BLaER1 treated with 17β-estradiol and CSF1 and Interleukin-3, amounts not matched to agents 10 nM and 100 nM (cell line): ENCODE data around the gene P3H3.
A peak's percentile ranks its signal among the peaks of the same experiment; 100 is the strongest.

Source experiments
- H3K27ac ChIP-seq, 11 experiments: shearing (Covaris generic); formaldehyde crosslinking; 2 replicates each; pipeline ENCODE4 v1.8.1; 2022
- H3K27me3 ChIP-seq, 11 experiments: shearing (Covaris generic); formaldehyde crosslinking; 2 replicates each; pipeline ENCODE4 v1.8.1; 2022
- H3K36me3 ChIP-seq, 11 experiments: shearing (Covaris generic); formaldehyde crosslinking; 2 replicates each; pipeline ENCODE4 v1.8.1; 2022
- H3K4me1 ChIP-seq, 10 experiments: shearing (Covaris generic); formaldehyde crosslinking; 2 replicates each; pipeline ENCODE4 v1.8.1; 2022
- H3K4me2 ChIP-seq, 11 experiments: shearing (Covaris generic); formaldehyde crosslinking; 2 replicates each; pipeline ENCODE4 v1.8.1; 2022
- H3K4me3 ChIP-seq, 10 experiments: shearing (Covaris generic); formaldehyde crosslinking; 2 replicates each; pipeline ENCODE4 v1.8.1; 2022
- H3K9ac ChIP-seq, 11 experiments: shearing (Covaris generic); formaldehyde crosslinking; 2 replicates each; pipeline ENCODE4 v1.8.1; 2022
- H3K9me3 ChIP-seq, 11 experiments: shearing (Covaris generic); formaldehyde crosslinking; replicated peaks in 1 of 11; 2 replicates each; pipeline ENCODE4 v1.8.1; 2022
- H4K20me1 ChIP-seq, 11 experiments: shearing (Covaris generic); formaldehyde crosslinking; 2 replicates each; pipeline ENCODE4 v1.8.1; 2022
- Cebpa-rat ChIP-seq, 11 experiments: shearing (Covaris generic); IDR thresholded peaks; 2 replicates each; pipeline ENCODE4 v1.8.1; 2022

The P3H3 gene

GRCh38 chr12:6821591-6822425 lies 6.4 kb upstream of the P3H3 start, which contains the start of gene GPR162:
TSS of gene GPR162 (plus strand) at chr12:6821821. CDS start at chr12:6823899, 2,078 bp downstream.
- H3K27ac ChIP-seq: peak within 1 kb of the TSS in 4 of 11 experiments; percentile 14 to 42 (median 34); a peak in 5 of 22 replicates
- no peaks in the 10 kb centered on the region; a peak in 1 of 22 replicates for H3K36me3 ChIP-seq
- peaks cover 10 to 39% (median 24%) of the 10 kb centered on the region in 10 experiments for H3K4me1 ChIP-seq
- H3K9ac ChIP-seq: peak within 1 kb of the TSS in 5 of 11 experiments; percentile 42 to 64 (median 53); a peak in 9 of 22 replicates
- H4K20me1 ChIP-seq: peaks cover 0 to 55% (median 17%) of the 10 kb centered on the region in 11 experiments; a peak in 11 of 22 replicates
- TF ChIP-seq Cebpa-rat (IDR thresholded peaks at IDR 0.05): no peak
- H3K27me3 ChIP-seq: peaks cover 64 to 84% (median 83%) of the 10 kb centered on the region in 11 experiments
- no peaks in the 10 kb centered on the region for H3K9me3 ChIP-seq
- H3K4me3 ChIP-seq: peak within 1 kb of the TSS in 8 of 10 experiments; percentile 4 to 61 (median 46); a peak in 12 of 20 replicates
- peak within 1 kb of the TSS; percentile 40 to 92 (median 67); a peak in 20 of 22 replicates for H3K4me2 ChIP-seq

DNA sequence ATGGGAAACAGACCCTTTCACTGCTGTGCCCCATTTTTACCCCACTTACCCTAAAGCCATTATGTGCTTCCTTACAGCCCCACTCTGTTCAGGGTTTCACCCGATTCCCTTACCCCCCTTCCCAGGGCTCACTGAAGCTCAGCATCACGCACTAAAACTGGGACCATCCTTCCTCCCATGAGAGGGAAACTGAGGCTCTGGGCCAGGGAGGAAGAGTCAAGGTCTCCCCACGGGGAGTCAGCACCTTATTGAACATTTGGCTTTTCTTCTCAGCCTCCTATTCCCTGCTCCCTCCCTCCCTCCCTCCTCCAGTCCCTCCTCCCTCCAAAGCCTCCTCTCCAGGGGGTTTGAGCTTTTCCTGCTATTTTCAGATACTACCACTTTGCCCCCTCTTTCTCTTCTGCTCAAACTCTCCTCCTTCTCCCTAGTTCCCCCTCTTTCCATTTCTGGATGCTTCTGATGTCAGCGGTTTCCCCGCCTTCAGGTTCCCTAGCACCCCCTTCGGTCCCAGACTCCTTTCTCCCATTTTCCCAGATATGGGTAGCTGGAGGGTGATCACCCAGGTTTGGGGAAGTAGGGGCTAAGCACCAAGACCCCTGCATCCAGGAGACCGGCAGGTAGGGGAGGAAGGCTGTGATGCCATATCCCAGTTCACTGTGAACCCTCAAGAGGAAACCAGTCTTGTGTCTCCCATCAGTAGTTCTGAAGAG lies 5.6 kb upstream of the P3H3 start:
- no peak for TF ChIP-seq Cebpa-rat (IDR thresholded peaks at IDR 0.05)
- H3K27ac ChIP-seq: no peak overlapping the region
- peaks cover 17 to 46% (median 30%) of the 10 kb centered on the region in 10 experiments for H3K4me1 ChIP-seq
- no peaks in the 10 kb centered on the region for H3K9me3 ChIP-seq
- H3K4me3 ChIP-seq: peak overlapping the region in 3 of 10 experiments; percentile 45 to 55 (median 52); a peak in 7 of 20 replicates
- H4K20me1 ChIP-seq: peaks cover 0 to 61% (median 21%) of the 10 kb centered on the region in 11 experiments; a peak in 11 of 22 replicates
- H3K27me3 ChIP-seq: peaks cover 72 to 92% (median 87%) of the 10 kb centered on the region in 11 experiments
- peak overlapping the region in 1 of 11 experiments; percentile 64; a peak in 1 of 22 replicates for H3K9ac ChIP-seq
- no peaks in the 10 kb centered on the region; a peak in 1 of 22 replicates for H3K36me3 ChIP-seq
- H3K4me2 ChIP-seq: peak overlapping the region in 5 of 11 experiments; percentile 78 to 92 (median 85); a peak in 9 of 22 replicates

- no peak overlapping the region for H3K4me3 ChIP-seq
- peaks cover 0 to 63% (median 22%) of the 10 kb centered on the region in 11 experiments; a peak in 14 of 22 replicates for H4K20me1 ChIP-seq
- TF ChIP-seq Cebpa-rat (IDR thresholded peaks at IDR 0.05): no peak
- H3K4me1 ChIP-seq: peaks cover 19 to 52% (median 34%) of the 10 kb centered on the region in 10 experiments
- H3K9ac ChIP-seq: no peak overlapping the region
- no peaks in the 10 kb centered on the region for H3K9me3 ChIP-seq
- peaks cover 79 to 99% (median 96%) of the 10 kb centered on the region in 11 experiments for H3K27me3 ChIP-seq
- no peak overlapping the region for H3K27ac ChIP-seq
- H3K4me2 ChIP-seq: no peak overlapping the region
- H3K36me3 ChIP-seq: no peaks in the 10 kb centered on the region; a peak in 1 of 22 replicates
Measured at GRCh38 chr12:6823182-6824084, 4.8 kb upstream of the P3H3 start.

- Histone ChIP-seq H3K4me1 (peaks cover 27 to 59% (median 42%) of the 10 kb centered on the region in 10 experiments), H4K20me1 (peaks cover 0 to 66% (median 30%) of the 10 kb centered on the region in 11 experiments; a peak in 15 of 22 replicates), H3K9ac (no peak overlapping the region), H3K9me3 (no peaks in the 10 kb centered on the region), H3K27ac (no peak overlapping the region), H3K27me3 (peaks cover 87 to 100% (median 100%) of the 10 kb centered on the region in 11 experiments), H3K4me3 (no peak overlapping the region), H3K36me3 (no peaks in the 10 kb centered on the region; a peak in 1 of 22 replicates), H3K4me2 (no peak overlapping the region)
- TF ChIP-seq Cebpa-rat (IDR thresholded peaks at IDR 0.05): no peak
Measured at GRCh38 chr12:6824085-6824775, 4.0 kb upstream of the P3H3 start.

- H3K27me3 ChIP-seq: peaks cover 87 to 100% (median 100%) of the 10 kb centered on the region in 11 experiments
- H3K36me3 ChIP-seq: no peaks in the 10 kb centered on the region
- H4K20me1 ChIP-seq: peaks cover 0 to 61% (median 37%) of the 10 kb centered on the region in 11 experiments; a peak in 15 of 22 replicates
- H3K4me3 ChIP-seq: no peak overlapping the region
- TF ChIP-seq Cebpa-rat (IDR thresholded peaks at IDR 0.05): no peak
- H3K4me1 ChIP-seq: peaks cover 33 to 56% (median 44%) of the 10 kb centered on the region in 10 experiments
- peak overlapping the region in 2 of 11 experiments; percentile 5 to 21; a peak in 4 of 22 replicates for H3K4me2 ChIP-seq
- no peak overlapping the region for H3K9ac ChIP-seq
- no peak overlapping the region for H3K27ac ChIP-seq
- no peaks in the 10 kb centered on the region for H3K9me3 ChIP-seq
Measured at GRCh38 chr12:6824901-6825381, 3.3 kb upstream of the P3H3 start.

GRCh38 chr12:6825398-6826124 lies 2.6 kb upstream of the P3H3 start:
- Histone ChIP-seq H3K27ac (no peak overlapping the region), H3K4me2 (peak overlapping the region in 6 of 11 experiments; percentile 5 to 53 (median 24); a peak in 9 of 22 replicates), H3K4me1 (peaks cover 33 to 49% (median 43%) of the 10 kb centered on the region in 10 experiments), H3K27me3 (peaks cover 87 to 100% (median 100%) of the 10 kb centered on the region in 11 experiments), H3K9me3 (no peaks in the 10 kb centered on the region), H3K9ac (no peak overlapping the region), H3K4me3 (no peak overlapping the region), H4K20me1 (peaks cover 0 to 61% (median 43%) of the 10 kb centered on the region in 11 experiments; a peak in 16 of 22 replicates), H3K36me3 (no peaks in the 10 kb centered on the region)
- no peak for TF ChIP-seq Cebpa-rat (IDR thresholded peaks at IDR 0.05)
